Body of pancreas (tissue), 4 donors: ENCODE measurements around the gene LHFPL4.

Source experiments
- CTCF ChIP-seq, 7 experiments: fragments of 450-650 bp in 4 of 7; fragments of 200-600 bp in 3 of 7; sonication (generic) in 3 of 7; IDR thresholded peaks; one replicate each; pipeline ENCODE4 v1.5.1; 2016 to 2019; ENCODE audit warnings: antibody characterized with exemption in 7 of 7
- POLR2A ChIP-seq, 3 donors: fragments of 450-650 bp; IDR thresholded peaks; one replicate each; pipeline ENCODE4 v1.6.1; 2016; ENCODE audit warnings: antibody characterized with exemption in 3 of 3, mild to moderate bottlenecking in 2 of 3

GRCh38 chr3:9480265-9480664 is 73.4 kb downstream of the LHFPL4 start:
- TF ChIP-seq POLR2A (IDR thresholded peaks at IDR 0.05): no peak
- TF ChIP-seq CTCF (IDR thresholded peaks at IDR 0.05): no peak
